Hepatocyte (in vitro differentiated cells): ENCODE results near the gene PPDPF. TPM values are rescaled to one million over a fixed set of nuclear protein-coding genes. Genes with fewer than 3 reads are reported as not detected.
"Not testable (repeated sequence)": the region's sequence is repeated elsewhere in the genome, so short reads cannot be mapped to it uniquely, and the experiment has no call there.

Source experiments
- DNase-seq: peaks from one replicate; pipeline ENCODE4 v3.0.0-alpha.2; 2016; ENCODE audit warnings: low spot score
- H2AFZ ChIP-seq: fragments of 200-600 bp; sonication (generic); 2 replicates; pipeline ENCODE4 v1.6.0; 2016; ENCODE audit warnings: antibody characterized with exemption, mild to moderate bottlenecking
- H3K27ac ChIP-seq: fragments of 200-600 bp; sonication (generic); 2 replicates; pipeline ENCODE4 v1.5.1; 2016; ENCODE audit warnings: mild to moderate bottlenecking
- H3K27me3 ChIP-seq: fragments of 200-600 bp; sonication (generic); 2 replicates; pipeline ENCODE4 v1.6.1; 2016
- H3K36me3 ChIP-seq: fragments of 200-600 bp; sonication (generic); replicated peaks from 2 replicates; pipeline ENCODE4 v1.5.1; 2016; ENCODE audit warnings: low read depth; ENCODE audit not compliant: insufficient read depth
- H3K4me1 ChIP-seq: fragments of 200-600 bp; sonication (generic); 2 replicates; pipeline ENCODE4 v1.5.1; 2016; ENCODE audit warnings: mild to moderate bottlenecking, moderate library complexity; ENCODE audit not compliant: insufficient read depth
- H3K4me2 ChIP-seq: fragments of 200-600 bp; sonication (generic); 2 replicates; pipeline ENCODE4 v1.6.0; 2016
- H3K4me3 ChIP-seq: fragments of 200-600 bp; sonication (generic); 2 replicates; pipeline ENCODE4 v1.5.1; 2016; ENCODE audit warnings: mild to moderate bottlenecking
- H3K79me2 ChIP-seq: fragments of 200-600 bp; sonication (generic); 2 replicates; pipeline ENCODE4 v1.6.0; 2017; ENCODE audit warnings: mild to moderate bottlenecking
- H3K9me2 ChIP-seq: fragments of 200-600 bp; sonication (generic); replicated peaks from 2 replicates; pipeline ENCODE4 v1.6.0; 2017; ENCODE audit warnings: mild to moderate bottlenecking; ENCODE audit not compliant: insufficient read depth
- H3K9me3 ChIP-seq: fragments of 200-600 bp; sonication (generic); 2 replicates; pipeline ENCODE4 v1.5.1; 2016; ENCODE audit warnings: low read depth, mild to moderate bottlenecking
- H4K20me1 ChIP-seq: fragments of 200-600 bp; sonication (generic); 2 replicates; pipeline ENCODE4 v1.6.0; 2016; ENCODE audit warnings: mild to moderate bottlenecking; ENCODE audit not compliant: insufficient read depth, poor library complexity, severe bottlenecking
- EZH2 ChIP-seq: fragments of 200-600 bp; sonication (generic); IDR thresholded peaks from 2 replicates; pipeline ENCODE4 v1.6.1; 2016; ENCODE audit warnings: antibody characterized with exemption, mild to moderate bottlenecking, borderline replicate concordance
- EZH2phosphoT487 ChIP-seq: fragments of 200-600 bp; sonication (generic); IDR thresholded peaks from one replicate; pipeline ENCODE4 v1.6.1; 2018; ENCODE audit warnings: antibody characterized with exemption, mild to moderate bottlenecking, low read depth, moderate library complexity; ENCODE audit not compliant: unreplicated experiment, severe bottlenecking
- WGBS: methylation state at CpG from one replicate; pipeline ENCODE4 v1.1.6; 2016; ENCODE audit warnings: low lambda C conversion rate; ENCODE audit errors: missing lambda C conversion rate; 5-methylcytosine and 5-hydroxymethylcytosine counted together
- polyA plus RNA-seq: library from polyadenylated mRNA; unstranded; fragments of >200 nt; fragmentation: Nextera tagmentation; extraction: Ambion mirVana; gene quantifications from 2 replicates; pipeline ENCODE4 v1.2.1, GENCODE V29; 2016
- total RNA-seq: library from RNA; depleted of rRNA; stranded (reverse); fragments of >200 nt; gene quantifications from 2 replicates; pipeline ENCODE4 v1.2.3, GENCODE V29; 2014
- TF ChIP-seq, protein P1 (sequence below): fragments of 200-600 bp; sonication (generic); IDR thresholded peaks from 2 replicates; pipeline ENCODE4 v1.5.1; 2016; ENCODE audit warnings: antibody characterized with exemption, mild to moderate bottlenecking; ENCODE audit not compliant: poor library complexity

Gene PPDPF
- total and polyA plus RNA-seq, 2 experiments from 2014 or later: 55.1 to 333 TPM

- no peak for DNase-seq
- Histone ChIP-seq H3K36me3 (no peaks in the 10 kb centered on the region), H3K4me1 (no peaks in the 10 kb centered on the region), H2AFZ (no peak overlapping the region), H3K9me2 (no peaks in the 10 kb centered on the region), H3K79me2 (no peaks in the 10 kb centered on the region), H3K27me3 (no peaks in the 10 kb centered on the region), H3K4me2 (no peak overlapping the region), H4K20me1 (no peaks in the 10 kb centered on the region), H3K27ac (no peak overlapping the region), H3K9me3 (no peaks in the 10 kb centered on the region), H3K4me3 (no peak overlapping the region)
- 88% methylated on average over 13 of the region's 23 CpGs for WGBS
- no peak for TF ChIP-seq EZH2
- no peak for TF ChIP-seq EZH2phosphoT487
- TF ChIP-seq, protein P1, sequence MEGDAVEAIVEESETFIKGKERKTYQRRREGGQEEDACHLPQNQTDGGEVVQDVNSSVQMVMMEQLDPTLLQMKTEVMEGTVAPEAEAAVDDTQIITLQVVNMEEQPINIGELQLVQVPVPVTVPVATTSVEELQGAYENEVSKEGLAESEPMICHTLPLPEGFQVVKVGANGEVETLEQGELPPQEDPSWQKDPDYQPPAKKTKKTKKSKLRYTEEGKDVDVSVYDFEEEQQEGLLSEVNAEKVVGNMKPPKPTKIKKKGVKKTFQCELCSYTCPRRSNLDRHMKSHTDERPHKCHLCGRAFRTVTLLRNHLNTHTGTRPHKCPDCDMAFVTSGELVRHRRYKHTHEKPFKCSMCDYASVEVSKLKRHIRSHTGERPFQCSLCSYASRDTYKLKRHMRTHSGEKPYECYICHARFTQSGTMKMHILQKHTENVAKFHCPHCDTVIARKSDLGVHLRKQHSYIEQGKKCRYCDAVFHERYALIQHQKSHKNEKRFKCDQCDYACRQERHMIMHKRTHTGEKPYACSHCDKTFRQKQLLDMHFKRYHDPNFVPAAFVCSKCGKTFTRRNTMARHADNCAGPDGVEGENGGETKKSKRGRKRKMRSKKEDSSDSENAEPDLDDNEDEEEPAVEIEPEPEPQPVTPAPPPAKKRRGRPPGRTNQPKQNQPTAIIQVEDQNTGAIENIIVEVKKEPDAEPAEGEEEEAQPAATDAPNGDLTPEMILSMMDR: no peak
These were observed 36.4 kb downstream of the PPDPF start for GRCh38 chr20:63556873-63557478.

DNA sequence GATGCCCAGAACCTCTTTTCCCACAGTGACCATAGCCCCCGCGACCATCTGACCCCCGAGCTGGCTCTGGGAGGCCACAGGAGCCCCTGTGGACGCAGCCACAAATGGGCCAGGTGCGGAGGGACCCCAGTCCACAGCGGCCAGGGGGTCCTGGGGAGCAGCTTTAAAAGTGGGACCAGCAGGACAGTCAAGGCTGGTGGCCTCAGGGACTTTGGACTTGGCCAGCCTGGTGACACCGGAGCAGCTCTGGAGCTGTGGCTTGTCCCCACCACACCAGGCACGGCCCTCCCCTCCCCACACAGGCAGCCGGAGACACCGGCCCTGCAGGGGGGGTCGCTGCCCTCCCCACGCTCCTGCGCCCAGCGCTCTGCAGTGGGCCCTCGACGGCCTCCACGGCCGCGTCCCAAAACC is 36.9 kb downstream of the PPDPF start:
- 91% methylated on average over 9 of the region's 19 CpGs for WGBS

DNA sequence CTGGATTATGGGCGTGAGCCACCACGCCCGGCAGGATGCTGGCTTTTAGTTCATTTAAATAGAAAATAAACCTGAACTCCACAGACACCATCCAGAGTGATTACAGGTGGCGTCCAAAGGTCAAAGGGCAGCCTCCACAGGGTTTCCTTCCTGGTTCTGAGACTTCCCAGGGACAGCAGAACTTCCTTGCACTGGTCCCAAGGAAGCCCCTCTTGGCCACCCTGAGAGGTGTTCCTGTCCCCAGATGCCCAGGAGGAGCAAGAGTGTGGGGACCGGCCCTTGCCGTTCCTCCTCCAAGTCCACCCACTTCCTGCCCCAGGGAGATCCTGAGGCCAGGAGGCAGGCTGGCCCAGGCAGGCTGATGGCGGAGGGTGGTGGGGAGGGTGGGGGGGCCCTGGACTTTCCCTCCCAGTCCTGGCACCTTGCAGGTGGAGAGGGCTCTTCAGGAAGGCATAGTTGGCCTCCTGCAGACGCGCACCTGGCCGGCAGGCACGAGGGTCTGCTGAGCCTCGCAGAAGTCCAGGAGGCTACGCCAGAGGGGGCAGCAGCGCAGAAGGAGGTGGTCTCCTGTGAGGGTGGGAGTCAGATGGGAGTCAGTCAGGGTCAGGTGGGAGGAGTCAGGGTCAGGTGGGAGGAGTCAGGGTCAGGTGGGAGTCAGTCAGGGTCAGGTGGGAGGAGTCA is 38.4 kb downstream of the PPDPF start:
- H3K36me3 ChIP-seq: no peaks in the 10 kb centered on the region
- no peaks in the 10 kb centered on the region for H3K4me1 ChIP-seq
- no peaks in the 10 kb centered on the region for H3K9me2 ChIP-seq
- no peaks in the 10 kb centered on the region for H3K27me3 ChIP-seq
- TF ChIP-seq, protein P1: no peak
- TF ChIP-seq EZH2phosphoT487 (no peak), EZH2 (no peak)
- no peaks in the 10 kb centered on the region for H3K79me2 ChIP-seq
- no peak overlapping the region for H2AFZ ChIP-seq
- no peak overlapping the region for H3K4me2 ChIP-seq
- WGBS: 94% methylated on average over 12 of the region's 14 CpGs
- no peak for DNase-seq
- H3K9me3 ChIP-seq: no peaks in the 10 kb centered on the region
- H3K27ac ChIP-seq: no peak overlapping the region
- no peaks in the 10 kb centered on the region for H4K20me1 ChIP-seq
- no peak overlapping the region for H3K4me3 ChIP-seq

More for the DNA sequence above, 36.9 kb downstream of the PPDPF start:
- no peak for DNase-seq
- no peaks in the 10 kb centered on the region for H3K9me2 ChIP-seq
- no peaks in the 10 kb centered on the region for H3K27me3 ChIP-seq
- H4K20me1 ChIP-seq: no peaks in the 10 kb centered on the region
- H3K4me3 ChIP-seq: no peak overlapping the region
- no peak for TF ChIP-seq EZH2phosphoT487
- no peak for TF ChIP-seq EZH2
- TF ChIP-seq, protein P1: no peak
- H3K4me2 ChIP-seq: no peak overlapping the region
- H2AFZ ChIP-seq: no peak overlapping the region
- no peaks in the 10 kb centered on the region for H3K79me2 ChIP-seq
- H3K36me3 ChIP-seq: no peaks in the 10 kb centered on the region
- H3K4me1 ChIP-seq: no peaks in the 10 kb centered on the region
- no peak overlapping the region for H3K27ac ChIP-seq
- no peaks in the 10 kb centered on the region for H3K9me3 ChIP-seq

GRCh38 chr20:63559485-63560332 is 39.1 kb downstream of the PPDPF start:
- not testable (repeated sequence) for H3K4me1 ChIP-seq, H3K79me2 ChIP-seq, H3K9me2 ChIP-seq, H3K27ac ChIP-seq, DNase-seq, H4K20me1 ChIP-seq, H3K4me2 ChIP-seq, H3K36me3 ChIP-seq, H3K27me3 ChIP-seq, H3K9me3 ChIP-seq, H3K4me3 ChIP-seq, H2AFZ ChIP-seq
- WGBS: 99% methylated on average over 18 of the region's 31 CpGs
